Activated CD4-positive, alpha-beta T cell treated with anti-CD3 and anti-CD28 coated beads for 36 hours (primary cell): ENCODE results near the gene SPTB. TPM values are rescaled to one million over a fixed set of nuclear protein-coding genes. Genes with fewer than 3 reads are reported as not detected.

Experiments
- ATAC-seq: fragments of 200-7000 bp; cut with Tn5 transposase; one replicate; pipeline ENCODE4 v1.10.0; 2021; ENCODE audit warnings: mild to moderate bottlenecking, moderate library complexity
- CTCF ChIA-PET: fragments of 350-600 bp; sonication (Branson Sonifier 250); formaldehyde crosslinking; loops from one replicate; lab custom pipeline; 2021; ENCODE audit warnings: antibody characterized with exemption; lab: Charles Lee
- POLR2A ChIA-PET: fragments of 350-600 bp; sonication (Branson Sonifier 250); formaldehyde crosslinking; loops from one replicate; lab custom pipeline; 2021; ENCODE audit warnings: antibody characterized with exemption, inconsistent platforms; lab: Charles Lee
- DNase-seq: peaks from one replicate; pipeline ENCODE4 v3.0.0-alpha.2; 2020
- H3K27ac Mint-ChIP-seq: one replicate; pipeline ENCODE4 v1.8.0; 2021; ENCODE audit warnings: mixed read lengths
- H3K27me3 Mint-ChIP-seq: one replicate; pipeline ENCODE4 v1.8.0; 2021; ENCODE audit warnings: mixed read lengths
- H3K36me3 Mint-ChIP-seq: one replicate; pipeline ENCODE4 v1.8.0; 2021; ENCODE audit warnings: low read depth, mixed read lengths
- H3K4me1 Mint-ChIP-seq: one replicate; pipeline ENCODE4 v1.8.0; 2021; ENCODE audit warnings: mixed read lengths
- H3K4me3 Mint-ChIP-seq: one replicate; pipeline ENCODE4 v1.8.0; 2021; ENCODE audit warnings: mild to moderate bottlenecking, moderate library complexity, mixed read lengths
- H3K9me3 Mint-ChIP-seq: one replicate; pipeline ENCODE4 v1.8.0; 2021; ENCODE audit warnings: low read depth, mixed read lengths
- intact Hi-C, 2 experiments: fragments of 100-400 bp; cut with DNase I in 1 of 2; cut with micrococcal nuclease in 1 of 2; formaldehyde crosslinking; loops; one replicate each; pipeline versions ENCODE4 v1.14.2 to v1.15.1; 2022 to 2024; cut with DNase I, micrococcal nuclease
- total RNA-seq, 2 experiments: library from RNA; stranded (reverse); gene quantifications; one replicate each; pipeline ENCODE4 v1.2.3, GENCODE V29; 2021

The SPTB gene
- total RNA-seq, 2 experiments from 2014 or later: 0.32 to 0.60 TPM

DNA sequence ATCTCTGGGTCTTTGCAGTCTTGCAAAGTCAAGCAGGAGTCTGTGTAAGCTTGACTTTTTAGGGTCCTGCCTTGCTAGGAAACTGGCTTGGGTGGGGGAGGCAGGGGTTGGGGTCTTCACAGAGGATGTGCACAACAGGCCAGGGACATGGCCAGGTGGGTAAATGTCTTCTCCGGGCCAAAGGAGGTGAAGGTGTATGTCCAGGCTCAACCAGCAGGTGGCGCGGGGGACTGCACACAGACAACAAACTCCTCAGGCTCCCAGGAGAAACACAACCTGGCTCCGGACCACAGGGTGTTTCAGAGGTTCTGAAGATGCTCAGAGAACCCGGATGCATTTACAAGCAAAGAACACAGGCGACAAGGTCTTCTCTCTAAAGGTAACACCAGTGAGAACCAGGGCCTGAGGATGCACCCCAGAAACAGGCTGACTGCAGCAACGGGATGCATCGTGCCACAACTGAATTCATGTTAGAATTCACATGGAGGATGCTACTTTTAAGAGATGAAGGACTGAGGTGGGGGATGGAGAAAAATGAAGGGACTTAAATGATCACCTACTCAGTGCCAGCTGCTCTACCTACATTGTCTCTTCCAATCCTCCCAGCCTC, 119.5 kb downstream of the SPTB start:
- DNase-seq (peak; percentile 82), ATAC-seq (no peak)
- intact Hi-C loops: loop anchor here (1.0 to 10.0 kb wide), 4 partner anchors 132 to 423 kb away; no protein-coding TSS in a partner anchor
- H3K4me1 Mint-ChIP-seq: peaks cover 48% of the 10 kb centered on the region
- no peaks in the 10 kb centered on the region for H3K9me3 Mint-ChIP-seq
- ChIA-PET CTCF (interaction anchor here (0.6 to 2.4 kb wide), 10 partner anchors 10 to 221 kb away, joined by 3 to 15 read pairs (median 4); no protein-coding TSS in a partner anchor), POLR2A (no interaction called here)
- no peaks in the 10 kb centered on the region for H3K27me3 Mint-ChIP-seq
- H3K36me3 Mint-ChIP-seq: no peaks in the 10 kb centered on the region
- no peak overlapping the region for H3K4me3 Mint-ChIP-seq
- no peak overlapping the region for H3K27ac Mint-ChIP-seq

GRCh38 chr14:64759555-64759938, 120.2 kb downstream of the SPTB start:
- Mint-ChIP-seq H3K4me3 (no peak overlapping the region), H3K4me1 (peaks cover 50% of the 10 kb centered on the region), H3K27me3 (no peaks in the 10 kb centered on the region), H3K36me3 (no peaks in the 10 kb centered on the region), H3K9me3 (no peaks in the 10 kb centered on the region), H3K27ac (no peak overlapping the region)
- ChIA-PET POLR2A (no interaction called here), CTCF (interaction anchor here (0.6 to 2.3 kb wide), 8 partner anchors 9 to 134 kb away, joined by 3 to 15 read pairs (median 4); no protein-coding TSS in a partner anchor)
- no peak for ATAC-seq
- no peak for DNase-seq
- intact Hi-C loops: no loop called here

GRCh38 chr14:64758691-64759554, 120.8 kb downstream of the SPTB start:
- Mint-ChIP-seq H3K4me1 (peaks cover 44% of the 10 kb centered on the region), H3K4me3 (no peak overlapping the region), H3K36me3 (no peaks in the 10 kb centered on the region), H3K27me3 (no peaks in the 10 kb centered on the region), H3K9me3 (no peaks in the 10 kb centered on the region), H3K27ac (no peak overlapping the region)
- ChIA-PET CTCF (interaction anchor here (0.6 to 2.3 kb wide), 7 partner anchors 9 to 424 kb away, joined by 3 to 15 read pairs (median 3); no protein-coding TSS in a partner anchor), POLR2A (no interaction called here)
- ATAC-seq (no peak), DNase-seq (no peak)
- intact Hi-C loops: no loop called here

GRCh38 chr14:64758025-64758521, 121.6 kb downstream of the SPTB start:
- DNase-seq: no peak
- intact Hi-C loops: no loop called here
- CTCF ChIA-PET: interaction anchor here (1.2 to 2.3 kb wide), 2 partner anchors 38 to 133 kb away, joined by 4 to 15 read pairs; no protein-coding TSS in a partner anchor

GRCh38 chr14:64757601-64758000, 122.1 kb downstream of the SPTB start:
- Mint-ChIP-seq H3K36me3 (no peaks in the 10 kb centered on the region), H3K9me3 (no peaks in the 10 kb centered on the region), H3K4me3 (no peak overlapping the region), H3K27me3 (no peaks in the 10 kb centered on the region), H3K4me1 (peaks cover 34% of the 10 kb centered on the region), H3K27ac (no peak overlapping the region)
- ATAC-seq: no peak
- DNase-seq: no peak
- POLR2A ChIA-PET: no interaction called here
- CTCF ChIA-PET: interaction anchor here (0.6 kb wide), 1 partner anchor 216 kb away, joined by 3 read pairs; no protein-coding TSS in a partner anchor
- intact Hi-C loops: no loop called here

More at GRCh38 chr14:64758025-64758521, 121.6 kb downstream of the SPTB start:
- no peak overlapping the region for H3K4me3 Mint-ChIP-seq
- no peak overlapping the region for H3K27ac Mint-ChIP-seq
- no peak for ATAC-seq
- no peaks in the 10 kb centered on the region for H3K36me3 Mint-ChIP-seq
- POLR2A ChIA-PET: no interaction called here
- H3K9me3 Mint-ChIP-seq: no peaks in the 10 kb centered on the region
- H3K4me1 Mint-ChIP-seq: peaks cover 36% of the 10 kb centered on the region
- H3K27me3 Mint-ChIP-seq: no peaks in the 10 kb centered on the region

DNA sequence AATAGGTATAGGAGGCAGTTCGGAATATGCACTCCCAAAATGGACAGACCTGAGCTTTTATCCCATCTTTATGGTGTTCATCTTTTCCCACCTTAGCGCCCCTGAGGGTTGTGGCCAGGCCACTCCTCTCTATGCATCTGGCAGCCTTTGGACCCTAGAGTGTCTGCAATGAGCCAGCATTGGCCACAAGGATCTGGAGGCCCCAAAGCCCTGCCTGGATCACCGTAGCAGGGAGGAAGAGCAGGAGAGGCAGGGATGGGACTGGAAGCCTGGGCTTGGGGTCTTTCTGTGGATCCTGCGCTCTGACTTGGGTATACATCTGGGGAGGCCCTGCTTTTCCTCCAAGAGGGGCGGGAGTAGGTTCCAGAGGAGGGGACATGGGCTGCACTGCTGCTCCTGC, 123.0 kb downstream of the SPTB start:
- peaks cover 29% of the 10 kb centered on the region for H3K4me1 Mint-ChIP-seq
- intact Hi-C loops: no loop called here
- DNase-seq (no peak), ATAC-seq (no peak)
- no peaks in the 10 kb centered on the region for H3K36me3 Mint-ChIP-seq
- H3K27me3 Mint-ChIP-seq: no peaks in the 10 kb centered on the region
- ChIA-PET CTCF (interaction anchor here (0.6 to 0.7 kb wide), 2 partner anchors 24 to 217 kb away, joined by 3 to 4 read pairs; no protein-coding TSS in a partner anchor), POLR2A (no interaction called here)
- no peak overlapping the region for H3K4me3 Mint-ChIP-seq
- H3K27ac Mint-ChIP-seq: no peak overlapping the region
- no peaks in the 10 kb centered on the region for H3K9me3 Mint-ChIP-seq

DNA sequence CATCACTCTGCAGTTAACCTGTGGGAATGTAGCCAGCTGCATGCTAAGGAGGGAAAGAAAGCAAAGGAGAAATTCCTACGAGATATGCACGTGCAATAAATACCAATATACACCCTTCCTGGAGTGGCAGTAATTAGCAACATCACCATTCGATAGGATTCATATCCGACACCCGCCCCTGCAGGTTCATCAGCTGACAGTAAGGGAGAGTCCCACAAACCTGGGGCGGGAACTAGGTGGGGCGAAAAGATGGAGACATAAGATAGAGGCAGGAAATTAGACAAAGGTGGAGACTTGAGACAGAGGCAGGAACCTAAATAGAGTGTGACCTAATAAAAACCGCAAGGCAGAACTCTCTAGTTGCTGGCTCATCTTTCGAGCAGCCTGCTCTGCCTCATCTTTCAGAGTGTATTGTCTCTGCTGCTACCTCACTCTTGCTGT, 123.9 kb downstream of the SPTB start:
- no peak overlapping the region for H3K27ac Mint-ChIP-seq
- no peaks in the 10 kb centered on the region for H3K36me3 Mint-ChIP-seq
- no peaks in the 10 kb centered on the region for H3K9me3 Mint-ChIP-seq
- no peaks in the 10 kb centered on the region for H3K27me3 Mint-ChIP-seq
- ATAC-seq (peak; percentile 94), DNase-seq (peak; percentile 73)
- ChIA-PET POLR2A (no interaction called here), CTCF (interaction anchor here (0.7 kb wide), 1 partner anchor 23 kb away, joined by 4 read pairs; no protein-coding TSS in a partner anchor)
- intact Hi-C loops: no loop called here
- no peak overlapping the region for H3K4me3 Mint-ChIP-seq
- peaks cover 24% of the 10 kb centered on the region for H3K4me1 Mint-ChIP-seq

GRCh38 chr14:64754685-64755084, 125.0 kb downstream of the SPTB start:
- CTCF ChIA-PET: no interaction called here
- DNase-seq (no peak), ATAC-seq (no peak)
- no peaks in the 10 kb centered on the region for H3K9me3 Mint-ChIP-seq
- peaks cover 21% of the 10 kb centered on the region for H3K4me1 Mint-ChIP-seq
- intact Hi-C loops: no loop called here
- POLR2A ChIA-PET: no interaction called here
- H3K27me3 Mint-ChIP-seq: no peaks in the 10 kb centered on the region
- H3K27ac Mint-ChIP-seq: no peak overlapping the region
- no peaks in the 10 kb centered on the region for H3K36me3 Mint-ChIP-seq
- H3K4me3 Mint-ChIP-seq: no peak overlapping the region

- ATAC-seq: no peak
- intact Hi-C loops: no loop called here
- H3K27ac Mint-ChIP-seq: no peak overlapping the region
- no peak for DNase-seq
- H3K9me3 Mint-ChIP-seq: no peaks in the 10 kb centered on the region
- H3K4me1 Mint-ChIP-seq: peaks cover 21% of the 10 kb centered on the region
- ChIA-PET POLR2A (no interaction called here), CTCF (no interaction called here)
- no peaks in the 10 kb centered on the region for H3K27me3 Mint-ChIP-seq
- no peaks in the 10 kb centered on the region for H3K36me3 Mint-ChIP-seq
- H3K4me3 Mint-ChIP-seq: no peak overlapping the region
Observed at GRCh38 chr14:64753999-64754398, 125.7 kb downstream of the SPTB start.

- POLR2A ChIA-PET: no interaction called here
Observed at GRCh38 chr14:64753374-64753773, 126.3 kb downstream of the SPTB start.

DNA sequence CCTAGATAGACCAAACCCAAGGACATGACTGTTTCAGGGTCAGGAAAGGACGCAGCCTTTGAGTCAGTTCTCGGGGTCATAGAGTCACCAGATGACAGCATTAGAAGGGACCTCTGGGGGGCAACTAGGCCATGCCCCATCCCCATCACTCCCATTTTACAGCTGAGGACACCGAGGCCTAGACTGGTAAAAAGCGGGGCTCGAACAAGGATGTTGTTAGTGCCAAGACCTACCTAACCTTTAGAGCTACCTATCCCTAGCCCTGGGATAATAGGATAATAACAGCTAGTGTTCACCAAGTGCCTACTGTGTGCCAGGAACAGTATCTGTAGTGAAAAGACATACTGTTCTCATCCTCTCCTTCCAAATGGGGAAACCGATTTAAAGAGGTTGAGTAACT, 126.8 kb downstream of the SPTB start:
- no peak overlapping the region for H3K4me3 Mint-ChIP-seq
- DNase-seq (no peak), ATAC-seq (no peak)
- POLR2A ChIA-PET: no interaction called here
- no peak overlapping the region for H3K27ac Mint-ChIP-seq
- H3K27me3 Mint-ChIP-seq: no peaks in the 10 kb centered on the region
- H3K9me3 Mint-ChIP-seq: no peaks in the 10 kb centered on the region
- CTCF ChIA-PET: interaction anchor here (0.9 kb wide), 1 partner anchor 46 kb away, joined by 4 read pairs; no protein-coding TSS in a partner anchor
- intact Hi-C loops: no loop called here
- H3K4me1 Mint-ChIP-seq: peaks cover 21% of the 10 kb centered on the region
- H3K36me3 Mint-ChIP-seq: no peaks in the 10 kb centered on the region

More at GRCh38 chr14:64753374-64753773, 126.3 kb downstream of the SPTB start:
- Mint-ChIP-seq H3K27me3 (no peaks in the 10 kb centered on the region), H3K36me3 (no peaks in the 10 kb centered on the region), H3K27ac (no peak overlapping the region), H3K4me3 (no peak overlapping the region), H3K4me1 (peaks cover 21% of the 10 kb centered on the region), H3K9me3 (no peaks in the 10 kb centered on the region)
- DNase-seq (no peak), ATAC-seq (no peak)
- CTCF ChIA-PET: interaction anchor here (0.6 to 0.9 kb wide), 2 partner anchors 46 to 906 kb away, joined by 4 read pairs; no protein-coding TSS in a partner anchor
- intact Hi-C loops: no loop called here
